Sigmoid colon (tissue), 4 donors: ENCODE results near the gene GMDS.

Source experiments
- CTCF ChIP-seq, 4 experiments: fragments of 450-650 bp in 3 of 4; fragments of 200-600 bp in 1 of 4; IDR thresholded peaks; one replicate each; pipeline ENCODE4 v1.5.1; 2016 to 2019; ENCODE audit warnings: antibody characterized with exemption in 4 of 4, mild to moderate bottlenecking in 3 of 4, moderate library complexity in 2 of 4
- EP300 ChIP-seq, 4 donors: sonication (generic); formaldehyde crosslinking; IDR thresholded peaks; one replicate each; pipeline ENCODE4 v1.6.1; 2017; ENCODE audit warnings: antibody characterized with exemption in 4 of 4
- POLR2AphosphoS5 ChIP-seq, 4 donors: sonication (generic); formaldehyde crosslinking; IDR thresholded peaks; one replicate each; pipeline ENCODE4 v1.6.1; 2017; ENCODE audit warnings: antibody characterized with exemption in 4 of 4

DNA sequence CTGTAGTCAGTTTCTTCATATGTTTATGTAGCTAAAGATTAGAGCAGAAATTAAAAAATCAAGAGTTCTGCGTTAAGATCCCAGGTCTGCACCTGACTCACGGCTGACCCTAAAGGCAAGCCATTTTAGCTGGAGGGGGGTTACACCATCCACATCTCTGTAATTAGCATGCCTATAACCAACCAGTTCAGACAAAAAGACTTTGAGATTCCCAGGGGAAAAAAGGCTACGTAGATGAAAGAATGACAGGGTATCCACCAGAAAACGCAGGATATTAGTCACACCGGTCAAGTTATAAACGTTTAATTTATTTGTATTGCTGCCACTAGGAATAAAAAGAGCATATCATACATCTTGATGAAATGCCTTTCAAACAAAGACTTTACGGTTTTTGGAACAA is 336.6 kb downstream of the GMDS start:
- no peak for TF ChIP-seq CTCF (IDR thresholded peaks at IDR 0.05)
- no peak for TF ChIP-seq EP300 (IDR thresholded peaks at IDR 0.05)
- TF ChIP-seq POLR2AphosphoS5 (IDR thresholded peaks at IDR 0.05), result no peak
